Head of caudate nucleus (tissue), 42 donors: ENCODE measurements around the gene ZNF700.
A peak's percentile ranks its signal among the peaks of the same experiment; 100 is the strongest.
"Not testable (repeated sequence)": the region's sequence is repeated elsewhere in the genome, so short reads cannot be mapped to it uniquely, and the experiment has no call there.

Source experiments
- DNase-seq, 42 donors: peaks; one replicate each; pipeline versions ENCODE4 v3.0.0 to v3.0.0-alpha.2; 2020 to 2021; ENCODE audit warnings: mixed read lengths in 7 of 42
- intact Hi-C: fragments of 100-400 bp; cut with DNase I; formaldehyde crosslinking; loops from one replicate; pipeline ENCODE4 v1.15.0; 2022

The ZNF700 gene

GRCh38 chr19:11979527-11979926 is 54.6 kb downstream of the ZNF700 start:
- no peak for DNase-seq
- intact Hi-C loops, result no loop called here

GRCh38 chr19:11982526-11982925 is 57.6 kb downstream of the ZNF700 start:
- intact Hi-C loops, result no loop called here
- no peak for DNase-seq

- intact Hi-C loops, result loop anchor here (5.0 kb wide), 2 partner anchors 63 to 188 kb away; partner anchors contain the start of gene ZNF491
- DNase-seq, result peak in 1 of 42 donors; percentile 13
These were observed 60.1 kb downstream of the ZNF700 start for GRCh38 chr19:11984986-11985385.

- DNase-seq, result no peak
- intact Hi-C loops, result loop anchor here (5.0 kb wide), 2 partner anchors 64 to 189 kb away; partner anchors contain the start of gene ZNF491
These were observed 61.8 kb downstream of the ZNF700 start for GRCh38 chr19:11986754-11987153.

GRCh38 chr19:11987405-11988281 is 62.7 kb downstream of the ZNF700 start:
- DNase-seq, result peak; percentile 90 to 99 (median 97)
- intact Hi-C loops, result loop anchor here (5.0 kb wide), 2 partner anchors 65 to 190 kb away; partner anchors contain the start of gene ZNF491

- intact Hi-C loops, result loop anchor here (5.0 kb wide), 2 partner anchors 67 to 192 kb away; partner anchors contain the start of gene ZNF491
- no peak for DNase-seq
These were observed 64.2 kb downstream of the ZNF700 start for GRCh38 chr19:11989112-11989456.

GRCh38 chr19:11991921-11992320 is 67.0 kb downstream of the ZNF700 start:
- intact Hi-C loops, DNase-seq: not testable (repeated sequence)

GRCh38 chr19:11995174-11995573 is 70.3 kb downstream of the ZNF700 start:
- DNase-seq, result no peak
- intact Hi-C loops, result no loop called here
